ENCODE results near the gene CARM1. TPM values are rescaled to one million over a fixed set of nuclear protein-coding genes. Genes with fewer than 3 reads are reported as not detected.
"Not testable (repeated sequence)": the region's sequence is repeated elsewhere in the genome, so short reads cannot be mapped to it uniquely, and the experiment has no call there.

CARM1 gene
- polyA plus RNA-seq, 2 of the 4 experiments (the other 2 are of a cell fraction): 15.2 to 32.2 TPM

- Histone ChIP-seq H3K4me2 (no peak overlapping the region), H3K4me1 (peaks cover 9% of the 10 kb centered on the region; the same call in 1 of the 3 replicates), H3K4me3 (no peak overlapping the region), H3K27ac (no peak overlapping the region), H3K9me3 (no peaks in the 10 kb centered on the region)
- TF ChIP-seq E2F6 (IDR thresholded peaks at IDR 0.05; ENCODE audit: borderline replicate concordance, low read depth): no peak
- no peak for TF ChIP-seq NFE2L2 (conservative IDR thresholded peaks at IDR 0.05; ENCODE audit: low read length)
- no peak for TF ChIP-seq MAZ (IDR thresholded peaks at IDR 0.05; ENCODE audit: borderline replicate concordance, low read depth, low read length)
- TF ChIP-seq ZFP36 (IDR thresholded peaks at IDR 0.05; ENCODE audit: borderline replicate concordance, partially characterized antibody): no peak
- TF ChIP-seq EP300 (IDR thresholded peaks at IDR 0.05): no peak
- TF ChIP-seq HOXB5 (CRISPR knock-in tag; IDR thresholded peaks at IDR 0.05): no peak
- no peak for TF ChIP-seq HES2 (IDR thresholded peaks at IDR 0.05)
- TF ChIP-seq RCOR1 (IDR thresholded peaks at IDR 0.05; ENCODE audit: low read depth, low read length): no peak
- no peak for TF ChIP-seq NPAS2 (CRISPR knock-in tag; IDR thresholded peaks at IDR 0.05; ENCODE audit: borderline replicate concordance)
- no peak for TF ChIP-seq TP53 (CRISPR knock-in tag; IDR thresholded peaks at IDR 0.05)
- TF ChIP-seq ZSCAN20 (CRISPR knock-in tag; IDR thresholded peaks at IDR 0.05): no peak
- TF ChIP-seq CHD4 (IDR thresholded peaks at IDR 0.05; ENCODE audit: borderline replicate concordance): no peak
- no peak for TF ChIP-seq BCL3 (IDR thresholded peaks at IDR 0.05)
- no peak for TF ChIP-seq CBX2 (IDR thresholded peaks at IDR 0.05; ENCODE audit: borderline replicate concordance, low read depth)
- no peak for TF ChIP-seq GATA3 (IDR thresholded peaks at IDR 0.05; ENCODE audit: borderline replicate concordance)
- FAIRE-seq (no peak), DNase-seq (ENCODE audit: low read depth in 1 of 2, low spot score in 1 of 2) (no peak), ATAC-seq (no peak)
- POLR2A ChIA-PET: no interaction called here
- 72% methylated on average over 7 of the region's 10 CpGs for WGBS (ENCODE audit: missing lambda C conversion rate)
- CTCF ChIA-PET: interaction anchor here (1.1 to 1.4 kb wide), 2 partner anchors 33 to 151 kb away, joined by 3 read pairs; partner anchors contain the start of genes DNM2 and TMED1
These were observed 2.3 kb upstream of the CARM1 start for GRCh38 chr19:10868872-10869547.

GRCh38 chr19:10869872-10870311 is 1.5 kb upstream of the CARM1 start:
- WGBS (ENCODE audit: missing lambda C conversion rate): 81% methylated on average over 11 of the region's 11 CpGs
- ATAC-seq; POLR2A ChIA-PET; H3K4me3 ChIP-seq; FAIRE-seq; DNase-seq (ENCODE audit: low read depth in 1 of 2, low spot score in 1 of 2); H3K9me3 ChIP-seq: not testable (repeated sequence)
- H3K27ac ChIP-seq: peak overlapping the region; percentile 82 to 92
- H3K4me2 ChIP-seq: peak overlapping the region; percentile 80; the same call in 2 of the 3 replicates
- CTCF ChIA-PET: interaction anchor here (1.8 kb wide), 1 partner anchor 12 kb away, joined by 5 read pairs; no protein-coding TSS in a partner anchor
- peaks cover 11% of the 10 kb centered on the region; the same call in 1 of the 3 replicates for H3K4me1 ChIP-seq

- ATAC-seq: peak in 1 of 2 experiments; percentile 51; a peak in 4 of 6 replicates
- H3K27ac ChIP-seq: peak overlapping the region; percentile 82 to 92
- ChIA-PET POLR2A (no interaction called here), CTCF (interaction anchor here (0.6 to 1.8 kb wide), 9 partner anchors 11 to 85 kb away, joined by 3 to 6 read pairs (median 5); no protein-coding TSS in a partner anchor)
- TF ChIP-seq JUN (IDR thresholded peaks at IDR 0.05) (peak in 1 of 2 experiments; percentile 41; a peak in 2 of 5 replicates), SMC3 (IDR thresholded peaks at IDR 0.05) (no peak), NR3C1 (IDR thresholded peaks at IDR 0.05) (no peak), POLR2AphosphoS2 (conservative IDR thresholded peaks at IDR 0.05; ENCODE audit: low read length) (no peak), POLR2A (IDR thresholded peaks at IDR 0.05; ENCODE audit: low read length) (peak; percentile 43), KDM1A (IDR thresholded peaks at IDR 0.05; ENCODE audit: low read depth) (no peak), HDAC2 (IDR thresholded peaks at IDR 0.05) (no peak), HES2 (IDR thresholded peaks at IDR 0.05) (no peak), RNF2 (IDR thresholded peaks at IDR 0.05; ENCODE audit: borderline replicate concordance, low read depth) (no peak), MAX (IDR thresholded peaks at IDR 0.05) (0 out of 2 replicates have a peak, but pooled peaks have one; percentile 6), USF2 (IDR thresholded peaks at IDR 0.05) (no peak)
- 3% methylated on average over 12 of the region's 22 CpGs for WGBS (ENCODE audit: missing lambda C conversion rate)
- DNase-seq (ENCODE audit: low read depth in 1 of 2, low spot score in 1 of 2): no peak
- H3K9me3 ChIP-seq: no peaks in the 10 kb centered on the region
- H3K4me3 ChIP-seq: peak overlapping the region; percentile 50
- peak overlapping the region; percentile 80 for H3K4me2 ChIP-seq
- FAIRE-seq: no peak
- peaks cover 11% of the 10 kb centered on the region; the same call in 1 of the 3 replicates for H3K4me1 ChIP-seq
These were observed 825 bp upstream of the CARM1 start for GRCh38 chr19:10870501-10870954.

Measured in A549 (cell line).